ENCODE results near the gene CTU1.

The CTU1 gene

GRCh38 chr19:51089786-51090185 is 18.4 kb downstream of the CTU1 start:
- TF ChIP-seq CTCF (IDR thresholded peaks at IDR 0.05) (no peak), ZFX (IDR thresholded peaks at IDR 0.05; ENCODE audit: borderline replicate concordance) (no peak)
- H3K27ac ChIP-seq, result no peak overlapping the region

DNA sequence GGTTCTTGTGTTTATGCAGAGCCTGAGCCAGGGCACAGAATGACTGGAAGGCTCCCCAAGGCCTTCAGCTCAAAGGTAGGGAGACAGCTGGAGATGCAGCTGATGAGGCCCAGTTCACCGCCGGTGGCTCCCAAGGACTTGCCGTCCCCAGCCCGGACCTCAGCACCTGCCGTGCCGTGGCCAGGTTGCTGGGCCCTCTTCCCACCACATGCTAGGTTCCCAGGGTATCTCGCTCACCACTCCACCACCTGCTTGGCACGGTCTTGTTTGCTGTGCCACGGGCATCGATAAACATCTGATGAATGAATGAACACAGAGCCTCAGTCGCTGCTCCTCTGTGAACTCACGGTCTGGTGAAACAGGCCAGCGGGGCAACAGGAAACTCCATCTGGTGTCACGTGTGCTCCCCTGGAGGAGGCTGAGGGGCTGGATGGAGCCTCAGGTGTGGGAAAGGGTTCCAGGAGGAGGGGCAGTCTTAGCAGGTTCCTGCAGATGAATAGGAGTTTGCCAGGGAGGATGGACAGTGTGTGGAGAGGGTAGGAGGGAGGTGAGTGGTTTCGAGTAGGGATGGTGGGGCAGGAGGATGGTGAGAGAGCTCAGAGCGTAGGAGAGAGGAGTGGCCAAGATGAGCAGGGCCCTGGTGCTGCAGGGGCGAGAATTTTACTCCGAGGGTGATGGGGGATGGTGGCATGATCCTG is 21.9 kb downstream of the CTU1 start:
- TF ChIP-seq ZFX (IDR thresholded peaks at IDR 0.05; ENCODE audit: borderline replicate concordance) (no peak), CTCF (IDR thresholded peaks at IDR 0.05) (no peak)
- no peak overlapping the region for H3K27ac ChIP-seq

GRCh38 chr19:51084505-51084904 is 23.7 kb downstream of the CTU1 start:
- TF ChIP-seq CTCF (IDR thresholded peaks at IDR 0.05) (no peak), ZFX (IDR thresholded peaks at IDR 0.05; ENCODE audit: borderline replicate concordance) (no peak)
- H3K27ac ChIP-seq, result no peak overlapping the region

- H3K27ac ChIP-seq, result no peak overlapping the region
- no peak for TF ChIP-seq CTCF (IDR thresholded peaks at IDR 0.05)
- TF ChIP-seq ZFX (IDR thresholded peaks at IDR 0.05; ENCODE audit: borderline replicate concordance), result no peak
Measured at GRCh38 chr19:51083783-51084182, 24.4 kb downstream of the CTU1 start.

- no peak overlapping the region for H3K27ac ChIP-seq
- TF ChIP-seq CTCF (IDR thresholded peaks at IDR 0.05) (no peak), ZFX (IDR thresholded peaks at IDR 0.05; ENCODE audit: borderline replicate concordance) (no peak)
Measured at GRCh38 chr19:51083181-51083580, 25.0 kb downstream of the CTU1 start.

- no peak for TF ChIP-seq CTCF (IDR thresholded peaks at IDR 0.05)
- no peak for TF ChIP-seq ZFX (IDR thresholded peaks at IDR 0.05; ENCODE audit: borderline replicate concordance)
- no peak within 1 kb of the TSS for H3K27ac ChIP-seq
Measured at GRCh38 chr19:51082611-51083010, 25.6 kb downstream of the CTU1 start, which contains the start of gene KLK14. Gene KLK14 (minus strand): TSS chr19:51082887. CDS start chr19:51082614, 273 bp downstream.

- H3K27ac ChIP-seq, result no peak overlapping the region
- TF ChIP-seq ZFX (IDR thresholded peaks at IDR 0.05; ENCODE audit: borderline replicate concordance) (no peak), CTCF (IDR thresholded peaks at IDR 0.05) (no peak)
Measured at GRCh38 chr19:51081476-51081875, 26.7 kb downstream of the CTU1 start.
